ENCODE data around the gene FCER2. TPM values are rescaled to one million over a fixed set of nuclear protein-coding genes. Genes with fewer than 3 reads are reported as not detected.

The FCER2 gene
- total RNA-seq, 1 donor from 2014 or later = 0.30 TPM

GRCh38 chr19:7736148-7736547 lies 34.2 kb upstream of the FCER2 start:
- no peaks in the 10 kb centered on the region for H3K36me3 ChIP-seq
- DNase-seq = no peak
- TF ChIP-seq, protein P1, sequence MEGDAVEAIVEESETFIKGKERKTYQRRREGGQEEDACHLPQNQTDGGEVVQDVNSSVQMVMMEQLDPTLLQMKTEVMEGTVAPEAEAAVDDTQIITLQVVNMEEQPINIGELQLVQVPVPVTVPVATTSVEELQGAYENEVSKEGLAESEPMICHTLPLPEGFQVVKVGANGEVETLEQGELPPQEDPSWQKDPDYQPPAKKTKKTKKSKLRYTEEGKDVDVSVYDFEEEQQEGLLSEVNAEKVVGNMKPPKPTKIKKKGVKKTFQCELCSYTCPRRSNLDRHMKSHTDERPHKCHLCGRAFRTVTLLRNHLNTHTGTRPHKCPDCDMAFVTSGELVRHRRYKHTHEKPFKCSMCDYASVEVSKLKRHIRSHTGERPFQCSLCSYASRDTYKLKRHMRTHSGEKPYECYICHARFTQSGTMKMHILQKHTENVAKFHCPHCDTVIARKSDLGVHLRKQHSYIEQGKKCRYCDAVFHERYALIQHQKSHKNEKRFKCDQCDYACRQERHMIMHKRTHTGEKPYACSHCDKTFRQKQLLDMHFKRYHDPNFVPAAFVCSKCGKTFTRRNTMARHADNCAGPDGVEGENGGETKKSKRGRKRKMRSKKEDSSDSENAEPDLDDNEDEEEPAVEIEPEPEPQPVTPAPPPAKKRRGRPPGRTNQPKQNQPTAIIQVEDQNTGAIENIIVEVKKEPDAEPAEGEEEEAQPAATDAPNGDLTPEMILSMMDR (IDR thresholded peaks at IDR 0.05; ENCODE audit: borderline replicate concordance) = no peak
- intact Hi-C loops (cut with micrococcal nuclease) = no loop called here
- no peak overlapping the region for H3K27ac ChIP-seq (replicated peaks)
- H3K4me1 ChIP-seq = no peaks in the 10 kb centered on the region
- peaks cover 48% of the 10 kb centered on the region for H3K27me3 ChIP-seq (ENCODE audit: low read depth)
- no peaks in the 10 kb centered on the region for H3K9me3 ChIP-seq (replicated peaks)
- no peak overlapping the region for H3K4me3 ChIP-seq

DNA sequence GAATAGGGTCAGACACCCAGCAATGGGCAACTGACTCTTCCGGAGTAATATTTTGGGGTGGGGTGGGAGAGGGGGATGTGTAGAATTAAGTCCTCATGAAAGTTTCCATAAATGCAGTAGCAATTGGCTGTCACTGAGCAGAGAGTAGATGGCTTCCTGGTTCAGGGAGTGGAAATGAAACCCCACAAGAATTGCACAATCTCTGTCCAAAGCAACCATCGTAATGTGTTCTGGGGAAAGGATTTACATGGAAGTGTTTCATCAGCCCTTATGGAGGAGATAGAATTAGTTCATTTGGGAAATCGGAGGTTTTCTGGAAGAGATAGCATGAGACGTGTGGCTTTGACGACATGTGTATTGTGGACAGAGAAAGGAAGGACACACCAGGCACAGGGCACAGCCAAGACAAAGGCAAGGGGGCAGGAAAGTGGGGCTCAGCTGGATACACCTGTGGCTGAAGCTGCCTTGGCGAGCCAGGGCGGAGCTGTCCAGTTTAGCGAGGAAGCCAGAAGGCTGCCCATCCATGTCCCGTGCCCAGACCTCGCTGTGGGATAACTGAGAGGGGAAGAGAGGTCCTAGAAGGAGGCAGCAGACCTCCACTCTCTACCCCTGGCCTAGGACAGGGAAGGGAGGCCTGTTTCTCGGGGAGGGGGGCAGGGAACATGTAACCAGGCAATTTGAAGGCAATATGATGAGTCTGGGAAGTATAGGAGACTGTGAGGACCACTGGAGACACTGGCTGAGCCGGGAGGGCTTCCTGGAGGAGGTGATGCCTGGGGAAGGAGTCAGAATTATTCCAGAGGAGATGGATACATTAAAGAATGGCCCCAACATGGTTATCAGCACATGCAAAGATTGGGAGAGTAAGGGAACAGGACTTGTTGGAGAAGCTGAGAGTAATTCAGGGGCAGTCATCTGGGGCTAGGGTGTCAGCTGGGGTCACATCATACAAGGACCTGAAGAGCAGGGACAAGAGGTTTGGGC lies 32.6 kb upstream of the FCER2 start:
- no peaks in the 10 kb centered on the region for H3K4me1 ChIP-seq
- H3K36me3 ChIP-seq = no peaks in the 10 kb centered on the region
- H3K27me3 ChIP-seq (ENCODE audit: low read depth) = peaks cover 64% of the 10 kb centered on the region
- H3K4me3 ChIP-seq = no peak overlapping the region
- no peak overlapping the region for H3K27ac ChIP-seq (replicated peaks)
- H3K9me3 ChIP-seq (replicated peaks) = no peaks in the 10 kb centered on the region
- TF ChIP-seq, protein P1 (IDR thresholded peaks at IDR 0.05; ENCODE audit: borderline replicate concordance) = no peak
- intact Hi-C loops (cut with micrococcal nuclease) = no loop called here
- DNase-seq = no peak

DNA sequence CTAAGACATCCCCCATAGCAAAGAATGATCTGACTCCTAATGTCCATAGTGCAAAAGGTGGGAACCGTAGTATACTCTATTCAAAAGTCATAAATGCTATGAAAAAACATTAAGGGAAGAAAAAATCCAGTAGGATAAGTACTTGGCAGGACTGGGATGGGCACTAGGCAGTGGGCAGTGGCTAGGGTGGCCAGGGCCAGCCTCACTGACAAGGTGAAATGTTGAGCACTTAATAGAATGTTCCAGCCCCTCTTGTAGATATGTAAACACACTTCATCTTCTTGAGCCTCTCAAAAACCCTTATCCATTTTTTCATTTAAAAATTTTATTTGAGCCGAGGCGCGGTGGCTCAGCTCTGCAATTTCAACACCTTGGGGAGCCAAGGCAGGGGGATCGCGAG lies 31.4 kb upstream of the FCER2 start:
- H3K4me1 ChIP-seq = no peaks in the 10 kb centered on the region
- DNase-seq = no peak
- TF ChIP-seq, protein P1 (IDR thresholded peaks at IDR 0.05; ENCODE audit: borderline replicate concordance) = no peak
- H3K27ac ChIP-seq (replicated peaks) = no peak overlapping the region
- peaks cover 68% of the 10 kb centered on the region for H3K27me3 ChIP-seq (ENCODE audit: low read depth)
- intact Hi-C loops (cut with micrococcal nuclease) = no loop called here
- no peaks in the 10 kb centered on the region for H3K9me3 ChIP-seq (replicated peaks)
- H3K36me3 ChIP-seq = no peaks in the 10 kb centered on the region
- no peak overlapping the region for H3K4me3 ChIP-seq

DNA sequence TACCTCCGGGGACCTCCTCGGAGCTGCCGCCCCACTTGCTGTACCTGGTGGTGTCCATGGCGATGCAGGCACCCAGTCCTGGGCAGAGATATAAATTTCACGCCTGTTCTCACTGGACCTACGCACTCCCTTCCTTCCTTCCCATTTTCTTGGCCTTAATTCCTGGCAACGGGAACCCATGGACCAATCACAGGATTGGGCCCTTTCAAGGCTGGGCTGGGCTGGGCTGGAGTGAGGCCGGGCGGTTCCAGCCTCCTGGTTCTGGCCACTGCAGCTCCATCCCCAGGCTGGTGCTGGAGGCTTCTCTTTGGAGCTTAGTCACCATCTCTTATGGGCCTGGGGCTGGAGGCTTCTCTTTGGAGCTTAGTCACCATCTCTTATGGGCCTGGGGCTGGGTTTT lies 30.1 kb upstream of the FCER2 start, which contains the start of gene CLEC4G:
Gene CLEC4G, minus strand, starts transcription at position 66 of the 400 bp plus-strand sequence. Its CDS starts 8 bp downstream, at position 58.
- Histone ChIP-seq H3K4me1 (no peaks in the 10 kb centered on the region), H3K4me3 (no peak within 1 kb of the TSS), H3K27me3 (ENCODE audit: low read depth) (peaks cover 76% of the 10 kb centered on the region), H3K27ac (replicated peaks) (no peak within 1 kb of the TSS), H3K36me3 (no peaks in the 10 kb centered on the region), H3K9me3 (replicated peaks) (no peaks in the 10 kb centered on the region)
- no peak for DNase-seq
- TF ChIP-seq, protein P1 (IDR thresholded peaks at IDR 0.05; ENCODE audit: borderline replicate concordance) = no peak
- intact Hi-C loops (cut with micrococcal nuclease) = no loop called here

DNA sequence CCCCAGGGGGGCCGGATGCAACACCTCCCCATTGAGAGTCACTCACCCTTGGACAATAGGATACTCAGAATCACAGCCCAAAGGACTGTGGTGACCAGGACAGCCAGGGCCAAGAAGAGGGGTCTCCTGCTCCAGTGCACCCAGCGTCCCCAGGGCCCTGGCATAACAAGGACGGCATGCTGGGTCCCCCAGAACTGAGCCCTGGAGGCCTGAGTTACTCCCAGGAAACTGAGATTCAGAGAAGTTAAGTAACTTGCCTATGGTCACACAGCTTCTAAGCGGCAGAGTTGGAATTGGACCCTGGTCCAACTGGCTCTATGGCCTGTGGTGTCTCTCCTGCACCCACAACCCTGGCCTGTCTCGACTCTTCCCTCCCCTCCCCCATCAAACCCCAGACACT lies 29.7 kb upstream of the FCER2 start:
- DNase-seq = no peak
- TF ChIP-seq, protein P1 (IDR thresholded peaks at IDR 0.05; ENCODE audit: borderline replicate concordance) = no peak
- Histone ChIP-seq H3K9me3 (replicated peaks) (no peaks in the 10 kb centered on the region), H3K4me3 (no peak overlapping the region), H3K36me3 (no peaks in the 10 kb centered on the region), H3K27ac (replicated peaks) (no peak overlapping the region), H3K27me3 (ENCODE audit: low read depth) (peaks cover 77% of the 10 kb centered on the region), H3K4me1 (no peaks in the 10 kb centered on the region)
- intact Hi-C loops (cut with micrococcal nuclease) = no loop called here
